ENCODE measurements around the gene EID2.

The EID2 gene

DNA sequence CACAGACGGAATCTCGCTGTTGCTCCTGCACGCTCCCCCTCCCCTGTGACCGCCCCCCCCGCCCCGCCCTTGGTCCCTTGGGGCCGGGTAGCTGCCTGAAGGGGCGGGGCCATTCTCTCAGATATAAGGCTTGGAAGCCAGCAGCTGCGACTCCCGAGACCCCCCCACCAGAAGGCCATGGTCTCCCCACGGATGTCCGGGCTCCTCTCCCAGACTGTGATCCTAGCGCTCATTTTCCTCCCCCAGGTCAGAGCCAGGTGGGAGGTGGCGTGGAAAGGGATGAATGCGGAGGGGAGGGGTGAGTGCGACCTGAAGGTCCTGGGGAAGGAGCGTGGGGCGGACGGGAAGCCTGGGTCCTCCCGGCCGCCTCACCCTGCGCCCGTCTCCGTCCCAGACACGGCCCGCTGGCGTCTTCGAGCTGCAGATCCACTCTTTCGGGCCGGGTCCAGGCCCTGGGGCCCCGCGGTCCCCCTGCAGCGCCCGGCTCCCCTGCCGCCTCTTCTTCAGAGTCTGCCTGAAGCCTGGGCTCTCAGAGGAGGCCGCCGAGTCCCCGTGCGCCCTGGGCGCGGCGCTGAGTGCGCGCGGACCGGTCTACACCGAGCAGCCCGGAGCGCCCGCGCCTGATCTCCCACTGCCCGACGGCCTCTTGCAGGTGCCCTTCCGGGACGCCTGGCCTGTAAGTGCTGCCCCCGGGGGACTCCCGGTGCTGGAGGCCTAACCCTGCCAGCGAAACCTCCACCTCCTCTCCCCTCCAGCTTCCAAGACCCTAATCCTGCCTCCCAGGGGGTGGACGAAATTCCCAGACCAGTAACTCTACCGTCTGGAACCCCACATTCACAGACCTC lies 40.9 kb downstream of the EID2 start, which contains the start of gene DLL3:
Gene DLL3 (plus strand): TSS at position 150 of the 845 bp plus-strand sequence. CDS start 28 bp downstream, at position 178.
- H3K27me3 ChIP-seq: peaks cover 6% of the 10 kb centered on the region; the same call in 1 of the 2 replicates
- peak within 1 kb of the TSS; percentile 78 for H3K27ac ChIP-seq
- H4K20me1 ChIP-seq: 0 out of 2 replicates have a peak, but pooled peaks cover under 1% of the 10 kb centered on the region
- H3K9me3 ChIP-seq: no peaks in the 10 kb centered on the region
- H3K4me1 ChIP-seq: peaks cover 38% of the 10 kb centered on the region
- H3K9ac ChIP-seq: peak within 1 kb of the TSS; percentile 79
- peak within 1 kb of the TSS; percentile 98 for H3K4me2 ChIP-seq
- peaks cover 16% of the 10 kb centered on the region; the same call in 1 of the 2 replicates for H3K36me3 ChIP-seq
- no peak for TF ChIP-seq Cebpa-rat (IDR thresholded peaks at IDR 0.05)
- peak within 1 kb of the TSS; percentile 86 for H3K4me3 ChIP-seq

GRCh38 chr19:39497996-39498797 lies 41.8 kb downstream of the EID2 start:
- Histone ChIP-seq H3K27ac (peak overlapping the region; percentile 75), H3K4me1 (peaks cover 38% of the 10 kb centered on the region), H3K27me3 (0 out of 2 replicates have a peak, but pooled peaks cover 5% of the 10 kb centered on the region), H3K9me3 (no peaks in the 10 kb centered on the region), H3K9ac (peak overlapping the region; percentile 76), H3K4me3 (peak overlapping the region; percentile 86), H3K4me2 (peak overlapping the region; percentile 98), H3K36me3 (0 out of 2 replicates have a peak, but pooled peaks cover 7% of the 10 kb centered on the region), H4K20me1 (no peaks in the 10 kb centered on the region)
- TF ChIP-seq Cebpa-rat (IDR thresholded peaks at IDR 0.05): no peak

DNA sequence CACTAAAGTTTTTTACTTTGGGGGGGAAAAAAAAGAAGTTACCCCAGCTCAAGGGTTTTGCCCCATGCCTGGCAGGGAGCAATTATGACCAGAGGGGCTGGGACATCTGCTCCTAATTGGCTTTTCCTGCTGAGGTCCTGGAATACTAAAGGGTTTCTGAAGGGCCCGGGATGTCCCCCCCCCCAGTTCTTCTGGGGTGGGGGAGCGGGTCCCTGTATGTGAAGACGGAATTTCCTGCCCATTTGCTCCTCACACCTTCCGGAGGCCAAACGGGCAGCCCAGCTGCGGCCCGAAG lies 42.3 kb downstream of the EID2 start:
- Histone ChIP-seq H3K4me3 (peak overlapping the region; percentile 86), H3K36me3 (0 out of 2 replicates have a peak, but pooled peaks cover 7% of the 10 kb centered on the region), H3K9ac (peak overlapping the region; percentile 76), H3K9me3 (no peaks in the 10 kb centered on the region), H3K4me1 (peaks cover 38% of the 10 kb centered on the region), H3K4me2 (peak overlapping the region; percentile 98), H3K27ac (peak overlapping the region; percentile 75), H4K20me1 (no peaks in the 10 kb centered on the region), H3K27me3 (0 out of 2 replicates have a peak, but pooled peaks cover 5% of the 10 kb centered on the region)
- TF ChIP-seq Cebpa-rat (IDR thresholded peaks at IDR 0.05): no peak

GRCh38 chr19:39496063-39496462 lies 43.9 kb downstream of the EID2 start:
- Histone ChIP-seq H3K36me3 (peaks cover 16% of the 10 kb centered on the region), H3K4me1 (peaks cover 38% of the 10 kb centered on the region), H3K27me3 (0 out of 2 replicates have a peak, but pooled peaks cover 5% of the 10 kb centered on the region), H4K20me1 (no peaks in the 10 kb centered on the region), H3K9me3 (no peaks in the 10 kb centered on the region), H3K4me2 (no peak overlapping the region), H3K4me3 (no peak overlapping the region), H3K27ac (peak overlapping the region; percentile 5; the same call in 1 of the 2 replicates), H3K9ac (0 out of 2 replicates have a peak overlapping the region, but pooled peaks have one; percentile 1)
- TF ChIP-seq Cebpa-rat (IDR thresholded peaks at IDR 0.05): no peak

DNA sequence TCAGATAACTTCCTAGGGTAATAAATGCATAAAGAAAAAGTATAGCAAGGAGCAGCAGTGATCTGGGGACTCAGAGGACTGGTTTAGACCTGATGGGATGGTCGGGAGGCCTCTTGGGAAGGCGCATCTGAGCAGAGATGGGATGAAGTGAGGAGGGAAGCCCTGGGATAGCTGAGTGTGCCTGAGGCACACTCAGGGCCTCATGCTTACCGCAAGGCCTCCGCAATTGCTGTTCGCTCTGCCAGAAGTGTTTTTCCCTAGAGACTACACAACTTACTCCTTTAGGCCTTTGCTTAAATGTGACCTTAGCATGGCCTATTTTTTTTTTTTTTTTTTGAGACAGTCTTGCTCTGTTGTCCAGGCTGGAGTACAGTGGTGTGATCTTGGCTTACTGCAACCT lies 45.3 kb downstream of the EID2 start:
- Histone ChIP-seq H3K4me1 (peaks cover 30% of the 10 kb centered on the region), H3K36me3 (peaks cover 29% of the 10 kb centered on the region), H3K27ac (peak overlapping the region; percentile 21), H3K4me3 (no peak overlapping the region), H3K9ac (no peak overlapping the region), H4K20me1 (no peaks in the 10 kb centered on the region), H3K9me3 (no peaks in the 10 kb centered on the region), H3K27me3 (0 out of 2 replicates have a peak, but pooled peaks cover 1% of the 10 kb centered on the region), H3K4me2 (no peak overlapping the region)
- no peak for TF ChIP-seq Cebpa-rat (IDR thresholded peaks at IDR 0.05)

- peaks cover 21% of the 10 kb centered on the region for H3K4me1 ChIP-seq
- H3K36me3 ChIP-seq: peaks cover 47% of the 10 kb centered on the region
- no peaks in the 10 kb centered on the region for H3K27me3 ChIP-seq
- no peaks in the 10 kb centered on the region for H3K9me3 ChIP-seq
- no peak overlapping the region for H3K27ac ChIP-seq
- H3K4me2 ChIP-seq: no peak overlapping the region
- H3K9ac ChIP-seq: no peak overlapping the region
- H3K4me3 ChIP-seq: no peak overlapping the region
- TF ChIP-seq Cebpa-rat (IDR thresholded peaks at IDR 0.05): no peak
- no peaks in the 10 kb centered on the region for H4K20me1 ChIP-seq
Measured at GRCh38 chr19:39492788-39493187, 47.2 kb downstream of the EID2 start.

- no peaks in the 10 kb centered on the region for H3K27me3 ChIP-seq
- H3K9me3 ChIP-seq: no peaks in the 10 kb centered on the region
- TF ChIP-seq Cebpa-rat (IDR thresholded peaks at IDR 0.05): no peak
- H3K27ac ChIP-seq: no peak overlapping the region
- no peak overlapping the region for H3K9ac ChIP-seq
- H3K36me3 ChIP-seq: peaks cover 53% of the 10 kb centered on the region
- H3K4me3 ChIP-seq: no peak overlapping the region
- no peak overlapping the region for H3K4me2 ChIP-seq
- peaks cover 15% of the 10 kb centered on the region for H3K4me1 ChIP-seq
- H4K20me1 ChIP-seq: no peaks in the 10 kb centered on the region
Measured at GRCh38 chr19:39492225-39492624, 47.7 kb downstream of the EID2 start.

DNA sequence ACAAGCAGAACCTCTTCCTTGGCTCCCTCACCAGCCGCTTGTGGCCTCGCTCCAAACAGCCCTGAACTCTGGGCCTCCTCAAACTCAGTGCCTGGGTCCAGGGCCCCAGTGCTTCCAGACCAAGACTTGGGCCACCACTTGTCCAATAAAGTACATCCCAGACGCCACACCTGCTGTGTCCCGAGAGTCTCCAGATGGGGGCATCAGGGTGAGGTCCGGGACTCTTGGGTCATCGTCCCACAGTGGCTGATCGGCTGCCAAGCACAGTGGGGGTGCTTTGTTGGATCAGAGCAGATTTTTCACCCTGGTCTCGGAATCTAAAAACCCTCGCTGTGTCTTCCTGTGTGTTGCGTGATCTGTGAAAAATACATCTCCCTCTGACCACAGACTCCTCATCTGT lies 50.2 kb downstream of the EID2 start:
- Histone ChIP-seq H3K9ac (no peak overlapping the region), H3K4me1 (peaks cover 6% of the 10 kb centered on the region), H3K27me3 (no peaks in the 10 kb centered on the region), H3K27ac (no peak overlapping the region), H3K4me3 (no peak overlapping the region), H4K20me1 (no peaks in the 10 kb centered on the region), H3K4me2 (no peak overlapping the region), H3K36me3 (peaks cover 78% of the 10 kb centered on the region), H3K9me3 (no peaks in the 10 kb centered on the region)
- no peak for TF ChIP-seq Cebpa-rat (IDR thresholded peaks at IDR 0.05)
